Spleen (tissue), 11 donors: ENCODE results near the gene EIPR1. TPM values are rescaled to one million over a fixed set of nuclear protein-coding genes. Genes with fewer than 3 reads are reported as not detected.
"Not testable (repeated sequence)": the region's sequence is repeated elsewhere in the genome, so short reads cannot be mapped to it uniquely, and the experiment has no call there.

ENCODE experiments used
- DNase-seq: peaks from one replicate; pipeline ENCODE4 v3.0.0-alpha.2; 2020
- H3K27ac ChIP-seq, 8 donors: fragments of 200-600 bp; sonication (generic) in 7 of 8; 1 replicate in 4 of 8; 2 replicates in 4 of 8; pipeline versions ENCODE4 v1.5.0 to v1.8.0; 2016 to 2021; ENCODE audit warnings: inconsistent platforms in 4 of 8, mild to moderate bottlenecking in 4 of 8, moderate library complexity in 1 of 8
- H3K27me3 ChIP-seq, 7 donors: fragments of 200-600 bp; sonication (generic) in 6 of 7; replicated peaks in 1 of 7; 1 replicate in 4 of 7; 2 replicates in 3 of 7; pipeline versions ENCODE4 v1.5.0 to v1.8.0; 2016 to 2021; ENCODE audit warnings: inconsistent platforms in 3 of 7, mild to moderate bottlenecking in 1 of 7
- H3K36me3 ChIP-seq, 6 donors: fragments of 200-600 bp; sonication (generic) in 5 of 6; 1 replicate in 4 of 6; 2 replicates in 2 of 6; pipeline versions ENCODE4 v1.5.0 to v1.8.0; 2016 to 2021; ENCODE audit warnings: inconsistent platforms in 2 of 6
- H3K4me1 ChIP-seq, 6 donors: fragments of 200-600 bp; sonication (generic) in 5 of 6; 1 replicate in 3 of 6; 2 replicates in 3 of 6; pipeline versions ENCODE4 v1.5.0 to v1.8.0; 2016 to 2021; ENCODE audit warnings: inconsistent platforms in 3 of 6
- H3K4me3 ChIP-seq, 8 donors: fragments of 200-600 bp; sonication (generic) in 7 of 8; 1 replicate in 4 of 8; 2 replicates in 4 of 8; pipeline versions ENCODE4 v1.5.0 to v1.8.0; 2016 to 2021; ENCODE audit warnings: inconsistent platforms in 4 of 8, mild to moderate bottlenecking in 4 of 8, moderate library complexity in 2 of 8
- H3K9me3 ChIP-seq, 8 donors: fragments of 200-600 bp; sonication (generic) in 7 of 8; 1 replicate in 4 of 8; 2 replicates in 4 of 8; pipeline versions ENCODE4 v1.5.0 to v1.8.0; 2016 to 2021; ENCODE audit warnings: inconsistent platforms in 4 of 8
- POLR2A ChIP-seq, 3 donors: fragments of 450-650 bp; IDR thresholded peaks; one replicate each; pipeline ENCODE4 v1.5.1; 2017; ENCODE audit warnings: antibody characterized with exemption in 3 of 3, mild to moderate bottlenecking in 1 of 3
- POLR2AphosphoS5 ChIP-seq, 3 donors: sonication (generic); formaldehyde crosslinking; IDR thresholded peaks; one replicate each; pipeline ENCODE4 v1.5.1; 2017; ENCODE audit warnings: antibody characterized with exemption in 3 of 3
- WGBS, 5 donors: extraction: QIAGEN DNeasy Blood & Tissue Kit in 3 of 5; methylation state at CpG; one replicate each; pipeline versions ENCODE4 v1.1.5 to v1.1.7; 2013 to 2018; 5-methylcytosine and 5-hydroxymethylcytosine counted together
- intact Hi-C: fragments of 100-400 bp; cut with DNase I; formaldehyde crosslinking; loops from one replicate; pipeline ENCODE4 v1.15.0; 2023; ENCODE audit warnings: low total_unique reads
- polyA plus RNA-seq, 3 donors: library from polyadenylated mRNA; stranded (reverse); fragments of 200-250 nt; gene quantifications; one replicate each; pipeline ENCODE4 v1.2.1, GENCODE V29; 2013
- total RNA-seq, 7 donors: library from RNA; depleted of rRNA in 3 of 7; stranded (reverse); fragments of >200 nt in 3 of 7; fragmentation: NEBNext Ultra II Directional in 4 of 7; extraction: Animal tissue kit (Norgen Biotek cat#: 25700) in 4 of 7; gene quantifications; one replicate each; pipeline versions ENCODE4 v1.1.0 to v1.2.1, GENCODE V29; 2016 to 2021
- TF ChIP-seq, protein P1 (sequence below), 11 experiments: fragments of 200-600 bp in 7 of 11; fragments of 450-650 bp in 4 of 11; sonication (generic) in 4 of 11; IDR thresholded peaks in 8 of 11; conservative IDR thresholded peaks in 3 of 11; 1 replicate in 7 of 11; 2 replicates in 4 of 11; pipeline versions ENCODE4 v1.4.0 to v1.8.0; 2016 to 2021; ENCODE audit warnings: antibody characterized with exemption in 11 of 11, inconsistent platforms in 4 of 11, mild to moderate bottlenecking in 1 of 11
- donor health status: healthy with polysubstance abuse.
- donor health status: DM: no; HTN: no; CAD: no; lungs with moderate emphysema.
- donor health status: DM: no; HTN: no; CAD: no.
- donor health status: Bipolar disorder and iron deficiency.
- donor health status: healthy.
- donor health status: DM: no; HTN: no; CAD: no.
- donor health status: DM: yes; HTN: yes; CAD: no.

EIPR1 gene
- total and polyA plus RNA-seq, 10 donors: 16.1 to 60.1 (median 26.3) TPM

DNA sequence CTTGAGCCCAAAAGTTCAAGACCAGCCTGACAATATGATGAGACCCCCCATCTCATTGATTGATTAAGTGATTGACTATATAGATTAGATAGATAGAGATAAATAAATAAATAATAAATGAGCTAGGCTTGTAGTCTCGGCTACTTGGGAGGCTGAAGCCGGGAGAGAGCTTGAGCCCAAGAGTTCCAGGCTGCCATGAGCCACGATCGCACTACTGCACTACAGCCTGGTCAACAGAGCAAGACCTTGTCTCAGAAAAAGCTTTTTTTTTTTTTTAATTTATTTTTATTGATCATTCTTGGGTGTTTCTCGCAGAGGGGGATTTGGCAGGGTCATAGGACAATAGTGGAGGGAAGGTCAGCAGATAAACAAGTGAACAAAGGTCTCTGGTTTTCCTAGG is 12.4 kb downstream of the EIPR1 start:
- TF ChIP-seq, protein P1, sequence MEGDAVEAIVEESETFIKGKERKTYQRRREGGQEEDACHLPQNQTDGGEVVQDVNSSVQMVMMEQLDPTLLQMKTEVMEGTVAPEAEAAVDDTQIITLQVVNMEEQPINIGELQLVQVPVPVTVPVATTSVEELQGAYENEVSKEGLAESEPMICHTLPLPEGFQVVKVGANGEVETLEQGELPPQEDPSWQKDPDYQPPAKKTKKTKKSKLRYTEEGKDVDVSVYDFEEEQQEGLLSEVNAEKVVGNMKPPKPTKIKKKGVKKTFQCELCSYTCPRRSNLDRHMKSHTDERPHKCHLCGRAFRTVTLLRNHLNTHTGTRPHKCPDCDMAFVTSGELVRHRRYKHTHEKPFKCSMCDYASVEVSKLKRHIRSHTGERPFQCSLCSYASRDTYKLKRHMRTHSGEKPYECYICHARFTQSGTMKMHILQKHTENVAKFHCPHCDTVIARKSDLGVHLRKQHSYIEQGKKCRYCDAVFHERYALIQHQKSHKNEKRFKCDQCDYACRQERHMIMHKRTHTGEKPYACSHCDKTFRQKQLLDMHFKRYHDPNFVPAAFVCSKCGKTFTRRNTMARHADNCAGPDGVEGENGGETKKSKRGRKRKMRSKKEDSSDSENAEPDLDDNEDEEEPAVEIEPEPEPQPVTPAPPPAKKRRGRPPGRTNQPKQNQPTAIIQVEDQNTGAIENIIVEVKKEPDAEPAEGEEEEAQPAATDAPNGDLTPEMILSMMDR (IDR thresholded peaks at IDR 0.05 in 8 of 11, conservative IDR thresholded peaks at IDR 0.05 in 3 of 11): no peak
- TF ChIP-seq POLR2A (IDR thresholded peaks at IDR 0.05) (no peak), POLR2AphosphoS5 (IDR thresholded peaks at IDR 0.05) (no peak)
- no peak overlapping the region for H3K4me3 ChIP-seq
- H3K4me1 ChIP-seq: peaks cover 0 to 28% (median 15%) of the 10 kb centered on the region in 6 donors
- H3K9me3 ChIP-seq: no peaks in the 10 kb centered on the region
- DNase-seq: no peak
- H3K36me3 ChIP-seq: no peaks in the 10 kb centered on the region
- no peak overlapping the region for H3K27ac ChIP-seq
- intact Hi-C loops: no loop called here
- WGBS, 5 donors: 81 to 89% (median 87%) methylated on average over 5 of the region's 5 CpGs
- no peaks in the 10 kb centered on the region for H3K27me3 ChIP-seq

DNA sequence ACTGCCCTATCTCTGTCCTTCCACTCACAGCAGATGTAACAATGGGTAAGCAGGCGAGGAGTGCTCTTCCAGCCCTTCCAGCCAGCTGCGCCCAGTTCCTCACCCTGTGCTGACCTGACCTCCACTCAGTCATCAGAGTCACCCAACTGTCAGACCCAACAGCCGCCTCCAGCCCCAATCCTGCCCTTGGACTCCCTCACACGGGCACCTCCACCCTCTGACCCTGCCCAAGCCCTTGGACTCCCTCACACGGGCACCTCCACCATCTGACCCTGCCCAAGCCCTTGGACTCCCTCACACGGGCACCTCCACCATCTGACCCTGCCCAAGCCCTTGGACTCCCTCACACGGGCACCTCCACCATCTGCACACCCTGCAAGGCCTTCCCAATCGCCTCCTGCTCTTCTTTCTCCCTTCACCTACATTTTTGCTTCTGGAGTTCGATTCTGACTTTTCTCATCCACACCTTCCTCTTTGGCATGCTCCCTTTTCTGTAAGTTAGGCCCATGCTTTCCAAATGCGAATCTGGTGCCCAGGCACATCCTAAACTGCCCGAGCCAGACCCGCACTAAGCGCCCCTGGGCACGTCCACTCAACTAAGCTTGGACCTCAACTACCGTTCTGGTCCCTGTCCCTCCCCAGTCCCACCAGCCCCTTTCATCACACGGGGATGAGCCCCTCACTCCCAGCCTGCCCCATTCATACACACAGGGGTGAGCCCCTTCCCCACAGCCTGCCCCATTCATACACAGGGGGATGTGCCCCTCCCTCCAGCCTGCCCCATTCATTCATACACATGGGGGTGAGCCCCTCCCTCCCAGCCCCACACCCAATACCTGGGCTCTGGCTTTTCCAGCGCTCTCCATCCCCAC is 15.9 kb downstream of the EIPR1 start:
- Histone ChIP-seq H3K27ac (no peak overlapping the region), H3K36me3 (no peaks in the 10 kb centered on the region), H3K27me3 (no peaks in the 10 kb centered on the region), H3K9me3 (no peaks in the 10 kb centered on the region), H3K4me1 (peaks cover 0 to 42% (median 24%) of the 10 kb centered on the region in 6 donors), H3K4me3 (no peak overlapping the region)
- TF ChIP-seq POLR2AphosphoS5 (IDR thresholded peaks at IDR 0.05) (no peak), POLR2A (IDR thresholded peaks at IDR 0.05) (no peak)
- intact Hi-C loops: no loop called here
- no peak for DNase-seq
- WGBS, 5 donors: 89 to 92% (median 91%) methylated on average over 17 of the region's 17 CpGs

- intact Hi-C loops: no loop called here
- Histone ChIP-seq H3K4me3 (no peak overlapping the region), H3K9me3 (no peaks in the 10 kb centered on the region), H3K36me3 (peaks cover 0 to 22% (median 11%) of the 10 kb centered on the region in 6 donors), H3K27ac (peak overlapping the region in 5 of 8 donors; percentile 38 to 72 (median 56)), H3K4me1 (peaks cover 0 to 38% (median 21%) of the 10 kb centered on the region in 6 donors), H3K27me3 (no peaks in the 10 kb centered on the region)
- no peak for DNase-seq
- WGBS, 5 donors: 88 to 96% (median 94%) methylated on average over 8 of the region's 8 CpGs
- TF ChIP-seq, protein P1 (IDR thresholded peaks at IDR 0.05 in 8 of 11, conservative IDR thresholded peaks at IDR 0.05 in 3 of 11): no peak
- TF ChIP-seq POLR2AphosphoS5 (IDR thresholded peaks at IDR 0.05): no peak
- TF ChIP-seq POLR2A (IDR thresholded peaks at IDR 0.05): no peak
These were observed 19.7 kb downstream of the EIPR1 start for GRCh38 chr2:3357926-3358325.

- DNase-seq, intact Hi-C loops, H3K9me3 ChIP-seq, H3K27me3 ChIP-seq: not testable (repeated sequence)
- 70 to 78% (median 78%) methylated on average over 2 of the region's 2 CpGs for WGBS, 5 donors
- peaks cover 0 to 33% (median 16%) of the 10 kb centered on the region in 6 donors for H3K4me1 ChIP-seq
- peak overlapping the region in 6 of 8 donors; percentile 38 to 72 (median 55) for H3K27ac ChIP-seq
- peak overlapping the region in 1 of 8 donors; percentile 1 for H3K4me3 ChIP-seq
- peaks cover 0 to 27% (median 16%) of the 10 kb centered on the region in 6 donors for H3K36me3 ChIP-seq
These were observed 20.2 kb downstream of the EIPR1 start for GRCh38 chr2:3357446-3357845.

GRCh38 chr2:3356799-3357198 is 20.8 kb downstream of the EIPR1 start:
- peak overlapping the region in 1 of 8 donors; percentile 1 for H3K4me3 ChIP-seq
- no peaks in the 10 kb centered on the region for H3K27me3 ChIP-seq
- TF ChIP-seq POLR2AphosphoS5 (IDR thresholded peaks at IDR 0.05) (no peak), POLR2A (IDR thresholded peaks at IDR 0.05) (no peak)
- TF ChIP-seq, protein P1 (IDR thresholded peaks at IDR 0.05 in 8 of 11, conservative IDR thresholded peaks at IDR 0.05 in 3 of 11): no peak
- intact Hi-C loops: no loop called here
- WGBS, 5 donors: 77 to 90% (median 80%) methylated on average over 2 of the region's 2 CpGs
- no peak for DNase-seq
- peaks cover 0 to 8% (median 5%) of the 10 kb centered on the region in 8 donors for H3K9me3 ChIP-seq
- peak overlapping the region in 6 of 8 donors; percentile 38 to 72 (median 55) for H3K27ac ChIP-seq
- peaks cover 0 to 29% (median 15%) of the 10 kb centered on the region in 6 donors for H3K4me1 ChIP-seq
- H3K36me3 ChIP-seq: peaks cover 0 to 33% (median 18%) of the 10 kb centered on the region in 6 donors
